Mesothelial cell of epicardium (in vitro differentiated cells): ENCODE measurements around the gene AP3S2. TPM values are rescaled to one million over a fixed set of nuclear protein-coding genes. Genes with fewer than 3 reads are reported as not detected.

Experiments
- DNase-seq, 2 experiments: peaks; one replicate each; pipeline ENCODE4 v3.0.0; 2021; ENCODE audit warnings: low spot score in 2 of 2; ENCODE audit not compliant: unreplicated experiment in 2 of 2
- H3K27ac Mint-ChIP-seq: 2 replicates; pipeline ENCODE4 v1.8.0; 2021; ENCODE audit warnings: mixed read lengths
- H3K27me3 Mint-ChIP-seq: 2 replicates; pipeline ENCODE4 v1.8.0; 2021; ENCODE audit warnings: low read depth, mixed read lengths
- H3K36me3 Mint-ChIP-seq: 2 replicates; pipeline ENCODE4 v1.8.0; 2021; ENCODE audit warnings: mixed read lengths
- H3K4me1 Mint-ChIP-seq: 2 replicates; pipeline ENCODE4 v1.8.0; 2021; ENCODE audit warnings: mixed read lengths
- H3K4me3 Mint-ChIP-seq: 2 replicates; pipeline ENCODE4 v1.8.0; 2021; ENCODE audit warnings: mild to moderate bottlenecking, moderate library complexity, mixed read lengths
- H3K9me3 Mint-ChIP-seq: 2 replicates; pipeline ENCODE4 v1.8.0; 2021; ENCODE audit warnings: mixed read lengths
- CTCF ChIP-seq: fragments of 200-600 bp; sonication (generic); IDR thresholded peaks from one replicate; pipeline ENCODE4 v1.5.0; 2021; ENCODE audit warnings: antibody characterized with exemption; ENCODE audit not compliant: unreplicated experiment
- total RNA-seq: library from RNA; stranded (reverse); gene quantifications from 3 replicates; pipeline ENCODE4 v1.2.1, GENCODE V29; 2021

Gene AP3S2
- total RNA-seq, 1 donor from 2014 or later, result 28.3 TPM

DNA sequence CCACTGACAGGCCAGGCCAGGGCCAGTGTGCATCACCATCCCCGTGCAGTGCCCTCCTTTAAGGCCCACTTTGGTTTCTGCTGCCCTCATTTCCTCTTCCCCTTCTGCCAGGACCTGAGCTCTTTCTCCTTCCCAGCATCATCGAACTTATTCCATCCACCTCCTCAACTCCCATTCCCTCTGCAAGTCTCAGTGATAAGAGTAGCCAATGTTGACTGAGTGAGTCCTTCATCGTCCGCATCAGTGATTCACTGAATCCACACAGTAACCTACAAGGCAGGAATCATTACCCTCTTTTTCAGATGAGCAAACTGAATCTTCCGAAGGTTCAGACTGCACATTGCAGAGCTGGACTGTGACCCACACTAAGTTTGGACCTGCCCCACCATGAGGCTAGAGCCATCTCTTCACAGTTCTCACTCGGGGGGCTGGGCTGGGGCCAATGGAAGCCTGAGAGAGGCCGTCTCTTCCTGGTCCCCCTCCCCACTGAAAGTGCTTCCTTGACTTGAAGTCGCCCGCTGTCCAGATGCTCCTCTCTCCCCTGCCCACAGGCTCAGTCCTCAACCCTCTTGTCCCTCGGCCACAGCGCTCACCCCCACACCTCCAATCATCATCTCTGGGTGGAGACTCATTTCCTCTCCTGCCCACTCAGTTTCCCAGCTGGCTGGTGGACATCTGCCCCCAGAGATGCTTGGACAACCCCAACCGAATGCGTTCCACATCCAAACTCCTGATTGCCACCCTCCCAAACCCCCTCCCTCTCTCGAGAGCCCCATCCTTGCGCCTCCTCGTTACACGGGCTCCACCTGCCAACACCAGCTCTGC is 64.0 kb downstream of the AP3S2 start:
- Mint-ChIP-seq H3K4me3 (no peak overlapping the region), H3K4me1 (peaks cover 10% of the 10 kb centered on the region), H3K27ac (peak overlapping the region; percentile 0), H3K9me3 (no peaks in the 10 kb centered on the region), H3K27me3 (no peaks in the 10 kb centered on the region), H3K36me3 (peaks cover 19% of the 10 kb centered on the region)
- DNase-seq, result no peak
- TF ChIP-seq CTCF, result no peak

DNA sequence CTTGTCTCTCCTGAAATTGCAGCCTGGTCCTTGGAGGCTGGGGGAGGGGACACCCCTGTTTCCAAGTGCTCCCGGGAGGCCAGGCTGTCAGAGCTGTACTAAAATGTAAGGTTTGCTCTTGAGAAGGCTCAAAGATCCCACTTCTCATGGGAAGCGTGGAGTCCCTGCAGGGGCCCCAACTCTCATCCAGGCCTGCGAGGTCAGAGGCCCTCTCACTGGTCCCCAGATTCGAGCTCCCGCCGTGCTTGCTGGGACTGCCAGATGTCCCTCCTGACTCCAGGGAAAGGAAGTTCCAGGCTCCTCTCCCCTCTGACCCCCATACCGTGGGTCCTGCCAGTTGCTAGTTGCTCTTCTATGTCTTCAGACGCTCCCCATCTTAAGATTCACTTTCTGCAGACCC is 64.6 kb downstream of the AP3S2 start:
- H3K36me3 Mint-ChIP-seq, result peaks cover 15% of the 10 kb centered on the region
- no peak overlapping the region for H3K4me3 Mint-ChIP-seq
- TF ChIP-seq CTCF, result no peak
- no peak for DNase-seq
- peaks cover 10% of the 10 kb centered on the region for H3K4me1 Mint-ChIP-seq
- no peaks in the 10 kb centered on the region for H3K27me3 Mint-ChIP-seq
- peak overlapping the region; percentile 59 for H3K27ac Mint-ChIP-seq
- H3K9me3 Mint-ChIP-seq, result no peaks in the 10 kb centered on the region

DNA sequence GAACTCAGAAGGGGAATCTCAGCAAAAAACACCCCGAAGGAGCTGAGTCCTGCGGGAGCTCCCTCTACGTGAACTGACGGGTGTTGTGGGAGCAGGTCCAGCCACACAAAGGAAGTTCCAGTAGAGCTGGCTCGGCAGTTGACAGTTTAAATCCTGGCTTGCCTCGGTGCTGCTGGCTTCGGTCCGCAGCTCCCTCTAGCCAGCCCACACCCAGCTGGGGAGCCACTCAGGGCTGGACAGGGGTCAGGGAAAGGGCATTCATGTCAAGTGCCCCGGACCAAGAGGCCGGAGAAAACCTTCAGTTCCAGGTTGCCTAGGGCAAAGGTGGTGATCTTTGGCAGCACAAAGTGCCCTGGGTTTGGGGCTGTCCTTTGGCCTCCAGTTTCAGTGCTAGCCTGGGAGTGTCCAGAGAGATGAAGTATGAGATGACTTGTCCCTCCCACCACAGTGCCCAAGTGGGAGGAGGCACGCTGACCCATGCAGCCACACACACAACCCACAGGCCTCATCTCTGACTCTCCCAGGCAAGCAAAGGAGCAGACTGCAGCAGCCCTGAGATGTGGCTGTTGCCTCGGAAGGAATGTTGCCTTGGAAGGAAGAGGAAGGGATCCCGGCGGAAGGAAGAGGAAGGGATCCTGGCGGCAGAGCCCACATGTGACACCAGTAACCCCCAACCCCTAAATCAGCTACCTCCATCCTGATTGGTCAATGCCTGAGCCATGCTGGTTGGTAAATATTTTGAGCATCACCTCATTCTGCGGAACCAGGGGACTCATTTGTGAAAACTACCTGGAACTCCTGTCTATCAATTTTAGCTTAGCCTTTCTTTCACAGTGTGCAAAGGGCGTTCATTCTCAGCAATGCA is 65.3 kb downstream of the AP3S2 start:
- H3K36me3 Mint-ChIP-seq, result peaks cover 9% of the 10 kb centered on the region
- no peak for DNase-seq
- H3K9me3 Mint-ChIP-seq, result no peaks in the 10 kb centered on the region
- H3K27ac Mint-ChIP-seq, result peak overlapping the region; percentile 59
- no peak for TF ChIP-seq CTCF
- no peak overlapping the region for H3K4me3 Mint-ChIP-seq
- no peaks in the 10 kb centered on the region for H3K27me3 Mint-ChIP-seq
- peaks cover 10% of the 10 kb centered on the region for H3K4me1 Mint-ChIP-seq

GRCh38 chr15:89827829-89828228 is 66.0 kb downstream of the AP3S2 start:
- Mint-ChIP-seq H3K9me3 (no peaks in the 10 kb centered on the region), H3K27ac (peak overlapping the region; percentile 12), H3K4me1 (peaks cover 10% of the 10 kb centered on the region), H3K4me3 (no peak overlapping the region), H3K27me3 (no peaks in the 10 kb centered on the region), H3K36me3 (peaks cover 3% of the 10 kb centered on the region)
- TF ChIP-seq CTCF, result no peak
- DNase-seq, result no peak

GRCh38 chr15:89826671-89827655 is 66.8 kb downstream of the AP3S2 start:
- H3K27ac Mint-ChIP-seq, result peak overlapping the region; percentile 0

More at GRCh38 chr15:89826671-89827655, 66.8 kb downstream of the AP3S2 start:
- Mint-ChIP-seq H3K4me3 (no peak overlapping the region), H3K36me3 (no peaks in the 10 kb centered on the region), H3K4me1 (peaks cover 10% of the 10 kb centered on the region), H3K27me3 (peaks cover 5% of the 10 kb centered on the region), H3K9me3 (no peaks in the 10 kb centered on the region)
- DNase-seq, result no peak
- TF ChIP-seq CTCF, result no peak
